RCC 7860 (cell line): Measurements from ENCODE around the gene NWD2.
"Not testable (repeated sequence)": the region's sequence is repeated elsewhere in the genome, so short reads cannot be mapped to it uniquely, and the experiment has no call there.

Experiments
- DNase-seq: peaks from one replicate; pipeline ENCODE4 v3.0.0-alpha.2; 2015; ENCODE audit warnings: low spot score
- FAIRE-seq: peaks from 2 replicates; lab custom pipeline; 2012; peaks lifted over from hg19 to GRCh38; lab: Jason Lieb, UNC

Gene NWD2

GRCh38 chr4:37392521-37393255 is 148.1 kb downstream of the NWD2 start:
- FAIRE-seq (no peak), DNase-seq (peak; percentile 65)

GRCh38 chr4:37393321-37393720 is 148.8 kb downstream of the NWD2 start:
- no peak for FAIRE-seq

GRCh38 chr4:37393889-37394288 is 149.3 kb downstream of the NWD2 start:
- FAIRE-seq (no peak), DNase-seq (no peak)

More at GRCh38 chr4:37393321-37393720, 148.8 kb downstream of the NWD2 start:
- DNase-seq, result no peak

DNA sequence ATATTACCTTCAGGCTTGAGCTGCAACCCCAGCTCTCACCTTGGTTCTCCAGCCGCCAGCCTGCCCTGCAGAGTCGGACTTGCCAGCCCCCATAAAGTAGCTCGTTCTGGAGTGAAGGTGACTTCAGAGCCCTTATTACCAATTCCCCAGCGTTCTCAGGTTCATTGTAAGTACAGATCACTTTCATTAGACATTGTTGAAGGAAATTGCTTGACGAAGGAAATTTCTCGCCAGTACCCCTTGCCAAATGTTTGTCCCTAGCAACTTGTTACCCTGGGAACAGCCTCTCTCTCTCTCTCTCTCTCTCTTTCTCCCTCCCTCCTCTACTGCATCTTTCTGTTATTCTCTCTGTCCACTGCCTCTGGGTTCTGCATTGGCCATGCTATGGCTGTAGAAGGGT is 153.0 kb downstream of the NWD2 start:
- DNase-seq (no peak), FAIRE-seq (no peak)

DNA sequence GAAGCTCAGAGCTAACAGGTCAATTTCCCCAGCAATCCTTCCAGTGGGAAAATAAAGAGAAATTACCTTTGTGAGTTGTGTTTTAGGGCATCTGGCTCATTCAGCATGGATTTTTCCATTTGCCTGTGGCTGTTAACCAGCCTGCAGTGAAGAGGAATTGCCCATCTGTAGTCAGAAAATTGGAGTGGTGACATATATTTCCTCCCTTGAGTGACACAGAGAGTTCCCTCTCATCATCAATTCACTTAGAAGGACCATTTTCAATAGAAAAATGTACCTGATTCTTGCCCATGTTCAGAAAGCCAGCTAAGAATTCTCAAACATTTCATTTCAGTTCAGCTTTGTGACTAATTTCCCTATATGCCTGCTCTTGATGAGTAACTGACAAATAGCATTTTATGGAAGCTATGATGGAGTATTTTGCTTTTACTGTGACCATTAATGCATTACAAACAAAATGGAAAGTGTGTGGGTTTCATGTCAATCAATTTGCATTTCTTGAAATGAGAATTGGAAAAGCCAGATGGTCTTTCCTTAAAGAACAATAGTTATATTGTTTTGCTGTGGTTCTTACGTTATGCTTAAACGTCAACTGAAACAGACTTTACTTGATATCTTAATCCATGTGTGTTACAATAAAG is 155.8 kb downstream of the NWD2 start:
- DNase-seq (no peak), FAIRE-seq (no peak)

- not testable (repeated sequence) for FAIRE-seq, DNase-seq
These were observed 163.6 kb downstream of the NWD2 start for GRCh38 chr4:37407938-37408826.

DNA sequence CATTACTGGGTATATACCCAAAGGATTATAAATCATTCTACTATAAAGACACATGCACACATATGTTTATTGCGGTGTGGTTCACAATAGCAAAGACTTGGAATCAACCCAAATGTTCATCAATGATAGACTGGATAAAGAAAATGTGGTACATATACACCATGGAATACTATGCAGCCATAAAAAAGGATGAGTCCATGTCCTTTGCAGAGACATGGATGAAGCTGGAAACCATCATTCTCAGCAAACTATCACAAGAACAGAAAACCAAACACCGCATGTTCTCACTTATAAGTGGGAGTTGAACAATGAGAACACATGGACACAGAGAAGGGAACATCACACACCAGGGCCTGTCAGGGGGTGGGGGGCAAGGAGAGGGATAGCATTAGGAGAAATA is 169.1 kb downstream of the NWD2 start:
- not testable (repeated sequence) for DNase-seq, FAIRE-seq

GRCh38 chr4:37415845-37416369 is 171.4 kb downstream of the NWD2 start:
- FAIRE-seq (no peak), DNase-seq (no peak)

- FAIRE-seq (no peak), DNase-seq (no peak)
These were observed 177.1 kb downstream of the NWD2 start for GRCh38 chr4:37421614-37422013.

DNA sequence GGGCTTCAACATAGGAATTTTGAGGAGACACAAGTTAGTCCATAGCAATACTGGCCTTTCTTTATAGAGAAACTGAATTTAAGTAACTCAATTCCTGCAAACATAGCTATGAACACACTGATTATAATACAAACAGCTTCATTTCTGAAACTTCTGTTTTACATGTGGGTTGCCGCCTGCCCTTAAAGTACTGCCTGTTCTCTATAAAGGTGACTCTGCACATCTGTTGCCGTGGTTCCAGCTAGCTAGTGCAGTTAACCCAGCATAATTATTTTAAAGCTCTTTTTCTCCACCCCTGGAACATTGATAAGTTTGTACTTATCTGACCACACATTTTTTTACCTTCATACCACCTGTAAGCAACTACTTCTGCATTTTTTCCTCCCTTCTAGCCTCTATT is 177.6 kb downstream of the NWD2 start:
- FAIRE-seq (no peak), DNase-seq (no peak)

DNA sequence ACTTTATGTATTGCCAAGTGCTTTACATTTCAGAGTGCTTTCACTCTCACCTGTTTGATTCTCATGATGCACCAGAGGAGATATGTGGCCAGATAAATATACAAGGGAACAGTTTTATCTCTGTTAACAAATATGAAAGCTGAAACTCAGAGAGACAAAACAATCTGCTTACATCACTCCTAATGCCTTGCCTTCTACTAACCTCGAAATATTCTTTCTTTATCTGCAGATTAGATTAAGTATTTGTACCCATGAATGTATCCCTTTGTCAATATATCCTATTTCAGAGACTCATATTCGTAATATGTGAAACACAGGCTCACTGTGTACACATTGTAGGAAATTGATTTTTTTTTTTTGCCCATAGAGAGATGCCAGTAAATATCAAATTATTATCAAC is 178.1 kb downstream of the NWD2 start:
- no peak for FAIRE-seq
- DNase-seq, result no peak

- FAIRE-seq (no peak), DNase-seq (no peak)
These were observed 178.8 kb downstream of the NWD2 start for GRCh38 chr4:37423310-37423709.

DNA sequence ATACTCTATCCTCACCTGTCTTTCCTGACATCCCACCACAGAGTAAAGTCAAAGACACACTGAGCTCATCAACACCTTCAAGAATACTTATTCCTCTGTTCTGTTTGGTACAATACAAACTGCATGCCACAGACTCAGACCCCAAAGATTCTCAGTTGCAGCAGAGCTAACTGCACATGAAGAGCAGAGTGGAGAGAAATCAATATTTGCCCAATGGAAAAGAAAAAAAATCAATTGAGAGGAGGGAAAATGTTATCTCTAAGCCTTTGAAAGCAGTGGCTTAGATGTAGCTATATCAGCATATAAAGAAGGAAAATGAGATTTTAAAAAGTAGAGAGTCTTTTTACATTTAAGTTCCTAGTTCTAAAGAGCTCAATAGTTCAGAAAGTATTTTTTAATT is 180.2 kb downstream of the NWD2 start:
- FAIRE-seq (no peak), DNase-seq (no peak)

DNA sequence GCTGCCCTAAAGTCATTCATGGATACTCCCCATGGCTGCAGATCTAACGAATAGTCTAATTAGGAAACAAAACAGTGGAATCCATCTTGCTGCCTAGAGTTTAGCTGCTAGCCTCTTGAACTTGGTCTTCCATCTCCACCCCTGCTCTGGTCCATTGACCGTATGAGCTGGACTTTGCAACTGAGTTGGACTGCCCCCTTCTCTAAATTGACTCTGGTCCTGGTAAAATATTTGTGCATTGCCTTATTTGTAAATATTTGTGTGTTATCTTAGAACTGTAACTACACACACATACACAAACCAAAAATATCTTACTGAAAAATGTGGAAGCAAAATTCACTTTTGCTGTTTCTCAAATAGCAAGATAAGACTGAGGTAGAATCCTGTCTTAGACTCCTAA is 181.3 kb downstream of the NWD2 start:
- FAIRE-seq (no peak), DNase-seq (no peak)

DNA sequence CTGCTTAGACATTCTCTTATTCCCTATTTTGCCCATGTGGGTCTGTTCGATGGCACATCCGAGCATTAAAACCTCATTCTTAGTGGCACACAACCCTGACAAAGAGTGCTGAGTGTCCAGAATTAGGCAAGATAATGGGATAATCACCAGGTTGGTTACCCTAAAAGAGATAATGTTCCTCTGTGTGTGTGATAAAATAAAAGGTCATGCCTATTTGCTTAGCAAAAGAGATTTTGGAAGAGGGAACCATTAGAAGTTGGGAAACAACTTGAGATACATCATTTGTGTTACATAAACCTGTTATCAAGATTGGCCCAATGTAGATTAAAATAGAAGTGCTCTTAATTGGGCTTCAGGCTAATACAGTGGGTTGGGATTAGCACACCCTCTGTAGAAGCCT is 182.7 kb downstream of the NWD2 start:
- FAIRE-seq (no peak), DNase-seq (no peak)

DNA sequence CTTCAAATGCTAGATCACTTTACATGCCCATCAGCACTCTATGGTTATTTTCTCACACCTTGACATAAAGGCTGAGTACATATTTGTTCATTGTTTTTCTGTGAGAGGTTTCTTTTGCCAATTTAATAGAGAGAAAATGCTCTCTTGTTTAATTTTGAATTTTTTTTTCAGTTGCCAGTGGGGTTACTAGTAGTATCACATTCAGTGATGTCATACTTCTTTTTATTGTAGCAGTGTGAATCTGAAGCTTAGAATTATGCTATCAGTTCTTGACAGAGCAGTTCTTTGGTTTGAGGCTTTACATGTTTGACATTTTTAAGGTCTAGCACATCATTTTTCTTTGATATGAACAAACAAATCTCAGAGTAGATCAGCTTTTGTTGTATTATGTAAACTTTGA is 185.4 kb downstream of the NWD2 start:
- no peak for FAIRE-seq
- DNase-seq, result no peak

DNA sequence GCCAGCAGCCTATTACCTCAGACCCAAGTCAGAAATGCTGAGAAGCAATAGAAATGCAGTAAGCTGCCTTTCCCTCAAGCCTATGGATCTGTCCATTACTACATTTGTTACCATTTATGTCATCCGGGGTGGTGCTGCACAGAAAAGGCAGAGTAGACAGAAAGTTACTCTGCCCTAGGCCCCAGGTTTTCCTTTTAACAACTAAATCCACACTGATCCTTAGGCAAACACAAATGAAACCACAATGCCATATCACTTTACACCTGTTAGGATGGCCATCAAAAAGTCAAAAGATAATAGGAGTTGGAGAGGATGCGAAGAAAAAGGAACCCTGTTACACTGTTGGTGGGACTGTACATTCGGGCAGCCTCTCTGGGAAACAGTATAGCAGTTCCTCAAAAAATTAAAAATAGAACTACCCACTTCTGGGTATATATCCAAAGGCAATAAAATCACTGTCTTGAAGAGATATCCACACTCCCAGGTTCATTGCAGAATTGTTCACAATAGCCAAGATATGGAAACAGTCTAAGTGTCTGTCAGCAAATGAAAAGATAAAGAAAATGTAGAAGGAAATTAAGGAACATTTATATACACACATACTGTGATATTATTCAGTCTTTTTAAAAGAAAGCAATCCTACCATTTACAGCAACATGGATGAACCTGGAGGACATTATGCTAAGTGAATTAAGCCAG is 186.3 kb downstream of the NWD2 start:
- FAIRE-seq (no peak), DNase-seq (no peak)

DNA sequence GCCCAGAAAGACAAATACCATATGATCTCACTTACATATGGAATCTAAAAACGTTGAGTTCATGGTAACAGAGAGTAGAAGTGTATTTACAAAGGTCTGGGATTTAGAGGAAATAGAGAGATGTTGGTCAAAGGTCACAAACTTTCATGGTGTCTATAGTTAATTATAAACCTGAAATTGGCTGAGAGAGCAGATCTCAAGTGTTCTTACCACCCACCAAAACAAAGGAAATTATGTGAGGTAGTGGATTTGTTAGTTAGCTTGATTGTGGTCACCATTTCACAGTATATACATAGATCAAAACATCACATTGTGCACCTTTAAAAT is 186.8 kb downstream of the NWD2 start:
- DNase-seq, result peak; percentile 48
- FAIRE-seq, result peak; percentile 71

DNA sequence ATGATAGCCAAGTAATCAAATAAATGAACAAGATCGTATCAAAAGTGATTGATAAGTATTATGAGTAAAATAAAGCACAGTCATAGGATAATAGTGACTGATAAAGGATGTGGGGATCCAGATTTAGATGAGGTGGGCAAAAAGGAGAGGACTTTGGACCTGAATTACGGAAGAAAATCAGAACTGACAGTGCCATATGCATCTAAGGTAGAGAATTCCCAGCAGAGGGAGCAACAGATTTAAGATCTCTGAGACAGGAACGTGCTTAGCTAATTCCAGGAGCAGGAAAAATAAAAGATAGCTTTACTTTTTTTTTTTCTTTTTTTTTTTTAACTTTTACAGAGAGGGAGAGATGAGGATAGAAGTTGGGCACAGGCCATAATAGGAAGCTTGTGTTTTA is 189.9 kb downstream of the NWD2 start:
- DNase-seq (no peak), FAIRE-seq (no peak)

- FAIRE-seq (no peak), DNase-seq (no peak)
These were observed 192.0 kb downstream of the NWD2 start for GRCh38 chr4:37436546-37436945.

GRCh38 chr4:37437163-37437562 is 192.6 kb downstream of the NWD2 start:
- DNase-seq, result no peak
- FAIRE-seq, result no peak
